Measurements from ENCODE around the gene SEMA3B. TPM values are rescaled to one million over a fixed set of nuclear protein-coding genes. Genes with fewer than 3 reads are reported as not detected.
A peak's percentile ranks its signal among the peaks of the same experiment; 100 is the strongest.

The SEMA3B gene
- total and polyA plus RNA-seq, 5 experiments from 2014 or later = 0.09 to 1.1 (median 1.0) TPM; not detected in 2

DNA sequence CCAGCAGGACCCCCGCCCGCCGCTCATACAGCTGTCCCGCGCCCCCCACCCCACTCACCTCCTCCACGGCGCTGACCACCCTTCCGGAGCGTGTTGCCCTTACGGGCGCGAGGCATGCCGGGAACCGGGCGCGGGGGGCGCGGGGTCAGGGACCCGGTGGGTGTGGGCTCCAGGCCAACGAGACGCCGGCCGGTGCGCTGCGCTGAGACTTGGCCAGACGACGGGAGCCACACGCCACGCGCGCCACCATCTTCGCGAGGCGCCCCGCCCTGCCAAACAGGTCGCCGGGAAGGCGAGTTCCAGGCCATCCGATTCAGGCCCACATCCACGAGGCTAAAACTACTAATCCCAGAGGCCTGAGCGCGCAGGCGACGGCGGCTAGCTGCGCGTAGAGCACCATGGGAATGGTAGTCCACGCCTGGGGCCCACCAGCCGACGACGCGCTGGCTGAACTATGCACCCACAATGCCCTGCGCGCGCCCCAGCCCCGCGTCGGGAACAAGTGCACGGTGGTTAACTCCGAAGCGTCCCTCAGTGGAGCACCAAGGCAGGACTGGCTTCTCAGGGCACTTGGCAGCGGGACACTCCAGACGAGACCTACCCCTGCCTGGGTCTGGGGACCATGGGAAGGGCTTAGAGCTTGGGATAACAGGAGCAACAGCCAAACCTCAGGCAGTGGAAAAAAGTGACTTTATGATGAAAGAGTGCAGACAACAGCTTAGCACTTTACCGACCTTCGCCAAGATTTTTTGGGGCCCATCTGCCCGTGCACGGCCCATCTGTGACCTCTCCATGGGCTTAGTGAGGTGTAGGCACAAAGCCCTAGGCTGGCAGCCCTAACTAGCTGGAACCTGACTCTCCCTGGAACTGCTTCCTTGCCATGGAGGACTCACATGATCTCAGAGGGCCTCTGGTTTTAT lies 23.5 kb downstream of the SEMA3B start, which contains the start of gene IFRD2:
Gene IFRD2 (minus strand): TSS at position 271 of the 920 bp plus-strand sequence. CDS start 155 bp downstream, at position 116.
- no peaks in the 10 kb centered on the region for H3K27me3 Mint-ChIP-seq
- H3K9me3 Mint-ChIP-seq = no peaks in the 10 kb centered on the region
- peak; percentile 98 to 99 for ATAC-seq
- DNase-seq = peak; percentile 87 to 97 (median 94)
- peaks cover 16 to 31% (median 18%) of the 10 kb centered on the region in 4 donors for H3K4me1 Mint-ChIP-seq
- H3K4me3 Mint-ChIP-seq = peak within 1 kb of the TSS; percentile 82 to 95 (median 90)
- peak within 1 kb of the TSS; percentile 93 to 99 (median 98) for H3K27ac Mint-ChIP-seq
- H3K36me3 Mint-ChIP-seq = peaks cover 0 to 25% (median 0%) of the 10 kb centered on the region in 3 donors
- POLR2A ChIA-PET = interaction anchor here (0.8 to 3.8 kb wide), 20 partner anchors 11 to 1763 kb away, joined by 3 to 26 read pairs (median 6); partner anchors contain the start of genes CYB561D2, GNAI2, HYAL1 and HYAL2

DNA sequence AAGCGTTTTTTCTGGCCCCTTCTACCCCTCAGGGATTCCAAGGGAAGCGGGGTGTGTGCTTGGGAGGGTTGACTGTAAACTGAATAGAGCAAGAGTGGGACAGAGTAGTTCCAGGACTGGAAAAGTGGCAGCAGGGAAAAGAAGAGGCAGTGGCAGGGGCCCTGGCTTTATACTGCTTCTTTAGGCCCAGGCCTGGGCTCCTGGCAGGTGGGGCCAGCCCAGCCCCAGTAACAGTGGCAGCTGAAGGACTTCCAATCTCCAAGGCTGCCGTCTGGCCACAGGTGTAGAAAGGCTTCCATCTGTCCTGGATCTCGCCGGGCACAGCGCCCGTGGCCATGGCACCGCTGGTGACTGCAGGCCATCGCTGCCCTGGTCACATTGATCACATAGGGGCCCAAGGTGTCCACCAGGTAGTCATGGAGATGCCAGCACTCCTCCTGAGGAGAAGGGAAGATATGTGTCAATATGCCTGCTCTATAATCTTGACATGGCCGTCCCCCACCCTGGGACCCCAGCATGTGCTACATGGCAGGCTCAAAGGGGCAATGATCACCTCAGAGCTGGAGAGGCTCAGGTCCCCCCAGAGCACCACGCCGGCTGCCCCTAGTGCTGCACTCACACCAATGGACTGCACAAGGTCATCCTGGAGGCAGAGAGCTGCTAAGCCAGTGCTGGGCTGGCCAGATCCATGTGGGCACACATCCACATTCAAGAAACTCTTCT lies 24.3 kb downstream of the SEMA3B start:
- Mint-ChIP-seq H3K4me3 (peak overlapping the region in 9 of 10 donors; percentile 82 to 95 (median 91)), H3K9me3 (no peaks in the 10 kb centered on the region), H3K4me1 (peaks cover 19 to 39% (median 27%) of the 10 kb centered on the region in 4 donors), H3K36me3 (peaks cover 0 to 18% (median 0%) of the 10 kb centered on the region in 3 donors), H3K27ac (peak overlapping the region; percentile 43 to 99 (median 98)), H3K27me3 (no peaks in the 10 kb centered on the region)
- ATAC-seq = no peak
- POLR2A ChIA-PET = interaction anchor here (0.6 to 3.8 kb wide), 11 partner anchors 10 to 1092 kb away, joined by 3 to 26 read pairs (median 8); partner anchors contain the start of genes CYB561D2, HYAL1, HYAL2 and MANF
- no peak for DNase-seq

DNA sequence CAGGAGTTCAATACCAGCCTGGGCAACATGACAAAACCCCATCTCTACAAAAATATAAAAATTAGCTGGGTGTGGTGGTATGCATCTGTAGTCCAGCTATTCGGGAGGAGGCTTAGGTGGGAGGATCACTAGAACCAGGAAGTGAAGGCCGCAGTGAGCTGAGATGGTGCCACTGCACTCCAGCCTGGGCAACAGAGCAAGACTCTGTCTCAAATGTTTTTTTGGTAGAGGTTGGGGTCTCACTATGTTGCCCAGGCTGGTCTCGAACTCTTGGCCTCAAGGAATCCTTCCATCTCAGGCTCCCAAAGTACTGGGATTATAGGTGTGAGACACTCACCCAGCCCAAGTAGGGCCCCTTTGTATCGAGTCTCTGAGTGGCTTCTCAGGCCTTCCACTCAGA lies 25.1 kb downstream of the SEMA3B start:
- Mint-ChIP-seq H3K27ac (peak overlapping the region in 1 of 10 donors; percentile 21), H3K4me1 (peaks cover 22 to 42% (median 33%) of the 10 kb centered on the region in 4 donors), H3K27me3 (no peaks in the 10 kb centered on the region), H3K9me3 (no peaks in the 10 kb centered on the region), H3K4me3 (peak overlapping the region in 1 of 10 donors; percentile 42), H3K36me3 (peaks cover 0 to 10% (median 0%) of the 10 kb centered on the region in 3 donors)
- DNase-seq (no peak), ATAC-seq (no peak)
- POLR2A ChIA-PET = interaction anchor here (3.8 kb wide), 1 partner anchor 43 kb away, joined by 26 read pairs; no protein-coding TSS in a partner anchor

DNA sequence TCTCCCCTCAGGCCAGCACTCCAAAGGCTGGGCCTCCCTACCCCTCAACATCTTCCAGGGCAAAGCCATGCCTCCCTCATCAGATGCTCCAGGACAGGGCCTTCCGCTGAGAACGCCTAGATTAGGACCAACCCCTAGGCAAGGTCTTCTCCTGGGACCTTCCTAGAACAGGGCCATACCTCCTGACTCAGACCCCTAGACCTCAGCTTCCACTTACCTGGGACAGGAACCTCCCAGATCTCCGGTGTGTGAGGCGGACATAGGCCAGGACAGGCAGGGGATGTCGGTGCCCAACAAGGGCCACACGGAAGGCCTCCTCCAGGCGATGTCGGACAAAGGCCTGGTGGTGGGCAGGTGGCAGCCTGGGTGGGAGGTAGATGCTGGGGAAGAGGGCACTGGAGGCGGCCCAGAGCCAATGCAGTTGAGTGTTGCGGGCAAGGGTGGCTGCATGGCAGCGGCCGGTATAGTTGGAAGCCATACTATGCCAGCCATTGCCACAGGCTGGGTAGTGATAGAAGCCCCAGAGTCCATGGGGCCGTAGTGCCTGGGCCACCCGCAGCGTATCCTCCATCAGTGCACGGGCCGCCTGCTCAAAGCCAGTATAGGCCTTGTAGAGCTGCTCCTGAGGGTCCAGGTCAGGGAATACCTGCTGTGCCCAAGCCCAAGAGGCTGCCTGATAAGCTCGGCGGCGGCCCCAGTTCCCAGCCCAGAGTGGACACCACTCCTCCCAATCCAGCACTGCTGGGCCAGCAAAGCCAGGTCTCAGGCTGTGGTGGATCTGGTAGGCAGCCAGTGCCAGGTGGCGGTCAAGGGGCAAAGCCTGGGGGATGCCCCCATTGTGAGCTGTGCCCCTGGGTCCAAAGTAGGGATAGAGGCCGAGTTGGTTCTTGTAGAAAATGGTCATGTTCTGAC lies 25.8 kb downstream of the SEMA3B start:
- ATAC-seq (no peak), DNase-seq (no peak)
- H3K27ac Mint-ChIP-seq = peak overlapping the region in 1 of 10 donors; percentile 21
- POLR2A ChIA-PET = interaction anchor here (0.6 to 3.8 kb wide), 3 partner anchors 42 to 56 kb away, joined by 4 to 26 read pairs (median 4); partner anchors contain the start of genes CYB561D2 and NPRL2
- peaks cover 0 to 7% (median 0%) of the 10 kb centered on the region in 3 donors for H3K36me3 Mint-ChIP-seq
- H3K4me3 Mint-ChIP-seq = peak overlapping the region in 1 of 10 donors; percentile 42
- H3K4me1 Mint-ChIP-seq = peaks cover 22 to 45% (median 39%) of the 10 kb centered on the region in 4 donors
- H3K9me3 Mint-ChIP-seq = no peaks in the 10 kb centered on the region
- H3K27me3 Mint-ChIP-seq = no peaks in the 10 kb centered on the region

DNA sequence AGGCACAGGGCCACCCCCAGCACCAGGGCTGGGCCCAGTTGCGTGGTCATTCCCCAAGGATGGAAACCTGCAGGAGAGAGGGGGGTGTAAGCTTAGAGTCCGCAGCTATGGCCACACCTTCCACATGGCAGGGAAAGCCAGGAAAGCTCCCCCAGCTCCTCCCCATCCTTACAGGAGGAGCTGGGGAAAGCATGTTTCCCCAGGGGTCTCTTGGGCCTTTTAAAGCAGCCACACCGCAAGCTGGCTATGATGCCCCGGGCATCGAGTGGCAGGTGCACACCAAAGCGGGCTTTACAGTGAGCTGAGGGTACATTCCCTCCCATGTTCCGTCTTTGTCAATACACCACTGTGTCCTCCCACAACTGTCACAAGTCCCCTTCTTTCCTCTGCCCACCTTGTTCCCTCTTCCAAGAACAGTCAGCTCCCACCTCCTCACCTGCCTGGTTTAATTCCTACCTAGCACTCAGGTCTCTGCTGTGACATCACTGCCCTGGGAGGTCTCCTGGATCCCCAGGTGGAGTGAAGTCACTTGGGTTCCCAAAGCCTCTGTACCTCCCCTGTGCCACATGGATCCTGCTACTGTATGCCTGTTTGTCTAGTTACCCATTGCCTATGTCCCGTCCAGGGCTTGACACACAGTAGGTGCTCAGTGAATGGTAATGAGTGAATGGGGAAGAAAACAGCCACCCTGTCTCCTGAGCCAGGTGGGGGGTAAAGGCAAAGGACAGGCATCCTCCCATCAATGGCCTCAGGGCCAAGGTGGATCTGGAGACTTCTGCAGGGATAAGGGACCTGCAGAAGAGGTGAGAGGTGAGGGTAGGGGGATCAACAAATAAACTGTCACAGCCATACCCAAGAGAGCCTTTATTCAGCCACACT lies 26.8 kb downstream of the SEMA3B start:
- peaks cover 0 to 7% (median 0%) of the 10 kb centered on the region in 3 donors for H3K36me3 Mint-ChIP-seq
- no peaks in the 10 kb centered on the region for H3K9me3 Mint-ChIP-seq
- ATAC-seq (no peak), DNase-seq (no peak)
- H3K27me3 Mint-ChIP-seq = no peaks in the 10 kb centered on the region
- H3K27ac Mint-ChIP-seq = peak overlapping the region in 3 of 10 donors; percentile 61 to 86 (median 74)
- peaks cover 29 to 51% (median 47%) of the 10 kb centered on the region in 4 donors for H3K4me1 Mint-ChIP-seq
- POLR2A ChIA-PET = interaction anchor here (0.9 to 1.2 kb wide), 2 partner anchors 26 to 55 kb away, joined by 4 to 5 read pairs; partner anchors contain the start of genes CYB561D2, HYAL2 and NPRL2
- peak overlapping the region in 1 of 10 donors; percentile 20 for H3K4me3 Mint-ChIP-seq

DNA sequence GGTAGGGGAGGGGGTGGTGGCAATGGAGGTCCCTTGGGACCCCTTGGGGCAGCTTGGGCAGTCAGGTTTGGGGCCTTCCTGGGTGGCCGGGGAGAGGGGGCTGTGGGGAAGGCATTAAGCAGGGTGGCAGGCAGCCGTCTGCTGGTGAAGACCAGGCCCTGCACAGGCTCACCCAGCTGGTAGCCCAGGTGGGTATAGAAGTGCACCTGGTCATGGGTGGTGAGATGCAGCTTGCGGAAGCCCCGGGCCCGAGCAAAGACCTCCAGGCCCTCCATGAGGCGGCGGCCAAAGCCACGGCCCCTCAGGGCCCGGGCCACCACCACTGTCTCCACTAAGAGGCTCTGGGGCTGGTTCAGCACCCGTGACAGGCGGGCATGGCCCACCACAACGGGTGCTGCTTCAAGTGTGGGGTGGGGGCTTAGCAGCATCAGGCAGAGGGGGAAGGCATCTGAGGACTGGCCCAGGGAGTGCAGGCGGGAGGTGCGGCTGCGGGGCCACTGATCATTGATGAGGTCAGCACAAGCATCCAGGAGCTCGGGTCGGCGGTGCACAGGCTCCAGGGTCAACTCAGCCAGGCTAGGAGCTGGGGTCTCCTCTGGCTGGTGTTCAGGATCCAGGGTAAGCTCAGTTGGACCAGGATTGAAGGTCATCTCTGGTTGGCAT lies 27.9 kb downstream of the SEMA3B start:
- peak overlapping the region in 6 of 10 donors; percentile 56 to 99 (median 78) for H3K27ac Mint-ChIP-seq
- no peaks in the 10 kb centered on the region for H3K27me3 Mint-ChIP-seq
- no peaks in the 10 kb centered on the region for H3K9me3 Mint-ChIP-seq
- ATAC-seq (no peak), DNase-seq (no peak)
- H3K4me1 Mint-ChIP-seq = peaks cover 25 to 46% (median 44%) of the 10 kb centered on the region in 4 donors
- peaks cover 0 to 6% (median 0%) of the 10 kb centered on the region in 3 donors for H3K36me3 Mint-ChIP-seq
- H3K4me3 Mint-ChIP-seq = peak overlapping the region in 5 of 10 donors; percentile 33 to 68 (median 42)
- POLR2A ChIA-PET = interaction anchor here (0.7 kb wide), 2 partner anchors 40 to 53 kb away, joined by 3 to 4 read pairs; partner anchors contain the start of gene NPRL2

DNA sequence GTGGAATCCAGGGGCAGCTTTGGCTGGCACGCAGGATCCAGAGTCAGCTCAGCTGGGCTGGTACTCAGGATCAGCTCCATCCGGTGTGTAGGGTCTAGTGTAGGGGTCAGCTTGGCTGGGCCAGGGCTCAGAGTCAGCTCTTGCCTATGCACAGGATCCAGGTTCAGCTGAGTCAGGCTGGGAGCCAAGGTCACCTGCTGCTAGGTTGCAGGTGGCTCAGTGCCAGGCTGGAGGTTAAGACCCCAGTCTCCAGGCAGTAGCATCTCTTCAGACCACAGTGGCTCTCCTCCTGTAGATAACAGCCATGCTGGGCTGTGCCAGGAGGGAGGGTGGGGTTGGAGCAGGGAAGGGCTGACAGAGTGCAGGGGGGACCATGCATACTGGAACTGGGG lies 28.4 kb downstream of the SEMA3B start:
- ATAC-seq = no peak
- Mint-ChIP-seq H3K4me1 (peaks cover 25 to 47% (median 42%) of the 10 kb centered on the region in 4 donors), H3K4me3 (peak overlapping the region in 4 of 10 donors; percentile 95 to 98 (median 96)), H3K9me3 (no peaks in the 10 kb centered on the region), H3K27me3 (no peaks in the 10 kb centered on the region), H3K36me3 (peaks cover 0 to 6% (median 0%) of the 10 kb centered on the region in 3 donors), H3K27ac (peak overlapping the region in 6 of 10 donors; percentile 68 to 100 (median 98))
- no peak for DNase-seq
- POLR2A ChIA-PET = interaction anchor here (0.7 to 2.9 kb wide), 7 partner anchors 8 to 53 kb away, joined by 3 to 19 read pairs (median 9); partner anchors contain the start of genes CYB561D2 and NPRL2

DNA sequence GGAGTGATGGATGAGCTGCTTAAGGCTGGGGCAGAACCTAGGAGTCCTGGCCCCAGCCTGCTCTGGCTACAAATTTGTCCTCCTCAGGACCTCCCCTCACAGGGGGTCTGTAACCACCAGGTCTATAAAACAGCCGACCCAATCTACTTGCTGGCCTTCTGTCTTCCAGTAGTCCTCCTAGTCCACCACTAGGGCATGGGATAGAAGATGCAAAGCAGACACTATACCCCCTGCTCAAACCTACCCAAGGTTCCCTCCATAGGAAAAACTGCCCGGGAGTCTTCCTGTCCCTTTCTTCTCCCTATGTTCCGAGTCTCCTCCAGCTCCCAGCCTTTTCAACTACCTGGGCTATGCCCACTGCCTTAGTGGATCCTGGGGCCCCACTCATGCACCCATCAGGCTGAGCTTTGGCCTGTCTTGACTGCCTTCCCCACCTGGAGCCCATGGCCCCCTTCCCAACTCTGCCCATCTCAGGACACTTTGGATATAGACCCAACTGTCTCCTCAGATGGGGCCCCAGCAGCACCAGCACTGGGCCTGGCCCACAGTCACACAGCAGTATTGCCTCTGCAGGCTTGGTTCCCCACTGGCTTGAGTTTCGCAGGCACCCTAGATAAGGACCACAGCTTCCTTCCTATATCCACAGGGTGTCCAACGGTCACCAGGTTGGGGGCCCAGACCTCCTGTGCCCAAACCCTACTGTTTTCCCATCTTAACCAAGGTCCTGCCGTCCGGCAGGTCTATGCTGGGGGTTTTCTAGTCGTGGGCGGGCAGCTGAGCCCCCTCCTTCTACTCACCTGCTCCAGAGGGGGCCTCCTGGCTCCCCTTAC lies 29.2 kb downstream of the SEMA3B start:
- peaks cover 19 to 44% (median 35%) of the 10 kb centered on the region in 4 donors for H3K4me1 Mint-ChIP-seq
- H3K27ac Mint-ChIP-seq = peak overlapping the region in 9 of 10 donors; percentile 75 to 100 (median 99)
- no peak for ATAC-seq
- no peaks in the 10 kb centered on the region for H3K27me3 Mint-ChIP-seq
- POLR2A ChIA-PET = interaction anchor here (0.6 to 3.1 kb wide), 21 partner anchors 9 to 484 kb away, joined by 3 to 44 read pairs (median 9); partner anchors contain the start of genes CYB561D2, GNAI2, HEMK1 and NPRL2
- no peaks in the 10 kb centered on the region for H3K9me3 Mint-ChIP-seq
- DNase-seq = peak in 1 of 10 donors; percentile 17
- peaks cover 0 to 6% (median 0%) of the 10 kb centered on the region in 3 donors for H3K36me3 Mint-ChIP-seq
- H3K4me3 Mint-ChIP-seq = peak overlapping the region; percentile 95 to 99 (median 97)
